NCI-H345 treated with DMSO at 0.1 percent for 48 hours (cell line): ENCODE data around the gene TSPOAP1.

Experiments
- DNase-seq: peaks from one replicate; lab custom pipeline; 2025; ENCODE audit not compliant: unreplicated experiment; lab: John Stamatoyannopoulos, UW

The TSPOAP1 gene

GRCh38 chr17:58318627-58319172, 9.9 kb downstream of the TSPOAP1 start:
- no peak for DNase-seq

GRCh38 chr17:58318065-58318481, 10.5 kb downstream of the TSPOAP1 start:
- no peak for DNase-seq

- peak; percentile 7 for DNase-seq
Observed at GRCh38 chr17:58317421-58318064, 11.1 kb downstream of the TSPOAP1 start.

GRCh38 chr17:58316260-58316960, 12.2 kb downstream of the TSPOAP1 start:
- DNase-seq = no peak

- DNase-seq = no peak
Observed at GRCh38 chr17:58315750-58316149, 12.8 kb downstream of the TSPOAP1 start.

- no peak for DNase-seq
Observed at GRCh38 chr17:58315281-58315711, 13.3 kb downstream of the TSPOAP1 start.

- DNase-seq = no peak
Observed at GRCh38 chr17:58314706-58315015, 13.9 kb downstream of the TSPOAP1 start.

GRCh38 chr17:58313815-58314705, 14.5 kb downstream of the TSPOAP1 start:
- DNase-seq = peak; percentile 73

- no peak for DNase-seq
Observed at GRCh38 chr17:58312829-58313228, 15.8 kb downstream of the TSPOAP1 start.

GRCh38 chr17:58312021-58312630, 16.5 kb downstream of the TSPOAP1 start:
- no peak for DNase-seq

- no peak for DNase-seq
Observed at GRCh38 chr17:58311429-58311894, 17.1 kb downstream of the TSPOAP1 start.

- DNase-seq = no peak
Observed at GRCh38 chr17:58310511-58311428, 17.8 kb downstream of the TSPOAP1 start.

GRCh38 chr17:58309918-58310259, 18.7 kb downstream of the TSPOAP1 start:
- no peak for DNase-seq

- no peak for DNase-seq
Observed at GRCh38 chr17:58308985-58309917, 19.3 kb downstream of the TSPOAP1 start.

- DNase-seq = no peak
Observed at GRCh38 chr17:58308173-58308984, 20.2 kb downstream of the TSPOAP1 start.

GRCh38 chr17:58307468-58308172, 21.0 kb downstream of the TSPOAP1 start:
- no peak for DNase-seq

GRCh38 chr17:58306131-58306951, 22.3 kb downstream of the TSPOAP1 start:
- DNase-seq = no peak
